OCI-LY1 (cell line): ENCODE measurements around the gene TAS2R41.

Experiments
- H2AFZ ChIP-seq: fragments of 200-600 bp; sonication (generic), shearing (Covaris generic); 2 replicates; pipeline ENCODE4 v1.6.0; 2014; ENCODE audit warnings: antibody characterized with exemption, mild to moderate bottlenecking, low read length
- H3F3A ChIP-seq: fragments of 200-600 bp; sonication (generic), shearing (Covaris generic); 2 replicates; pipeline ENCODE4 v1.6.0; 2014; ENCODE audit warnings: mild to moderate bottlenecking, antibody characterized with exemption, low read length, moderate library complexity; ENCODE audit not compliant: insufficient read depth
- H3K27ac ChIP-seq: fragments of 200-600 bp; sonication (generic); 2 replicates; pipeline ENCODE4 v1.5.1; 2014; ENCODE audit warnings: low read length, mixed run types, mild to moderate bottlenecking, low read depth; ENCODE audit not compliant: poor library complexity, severe bottlenecking
- H3K27me3 ChIP-seq: fragments of 200-600 bp; sonication (generic); 2 replicates; pipeline ENCODE4 v1.6.0; 2014; ENCODE audit warnings: antibody characterized with exemption, mild to moderate bottlenecking, low read length, moderate library complexity; ENCODE audit not compliant: insufficient read depth
- H3K36me3 ChIP-seq: fragments of 200-600 bp; sonication (generic); 2 replicates; pipeline ENCODE4 v1.6.1; 2014; ENCODE audit warnings: mild to moderate bottlenecking, antibody characterized with exemption, low read length, moderate library complexity, mixed read lengths; ENCODE audit not compliant: insufficient read depth
- H3K4me1 ChIP-seq: fragments of 200-600 bp; sonication (generic); 2 replicates; pipeline ENCODE4 v1.5.1; 2014; ENCODE audit warnings: mild to moderate bottlenecking, low read length, moderate library complexity; ENCODE audit not compliant: insufficient read depth, severe bottlenecking
- H3K4me2 ChIP-seq: fragments of 200-600 bp; sonication (generic), shearing (Covaris generic); 2 replicates; pipeline ENCODE4 v1.6.1; 2014; ENCODE audit warnings: low read length
- H3K4me3 ChIP-seq: fragments of 200-600 bp; sonication (generic); 2 replicates; pipeline ENCODE4 v1.5.1; 2014; ENCODE audit warnings: low read length, low read depth, mild to moderate bottlenecking, mixed read lengths; ENCODE audit not compliant: poor library complexity, severe bottlenecking
- H3K79me2 ChIP-seq: fragments of 200-600 bp; shearing (Covaris generic); 2 replicates; pipeline ENCODE4 v1.6.1; 2016; ENCODE audit warnings: mixed run types, low read length, mixed read lengths; ENCODE audit not compliant: insufficient read depth
- H3K9ac ChIP-seq: fragments of 200-600 bp; sonication (generic), shearing (Covaris generic); 2 replicates; pipeline ENCODE4 v1.6.1; 2014; ENCODE audit warnings: mild to moderate bottlenecking, low read length, mixed read lengths
- H3K9me2 ChIP-seq: fragments of 200-600 bp; sonication (generic), shearing (Covaris generic); 2 replicates; pipeline ENCODE4 v1.6.1; 2014; ENCODE audit warnings: low read depth, mild to moderate bottlenecking, low read length, mixed read lengths
- H3K9me3 ChIP-seq: fragments of 200-600 bp; shearing (Covaris generic); 2 replicates; pipeline ENCODE4 v1.6.1; 2014; ENCODE audit warnings: low read length, mixed read lengths
- H4K20me1 ChIP-seq: fragments of 200-600 bp; sonication (generic), shearing (Covaris generic); 2 replicates; pipeline ENCODE4 v1.6.0; 2016; ENCODE audit warnings: mild to moderate bottlenecking, low read length; ENCODE audit not compliant: insufficient read depth
- CTCF ChIP-seq: fragments of 200-600 bp; sonication (generic), shearing (Covaris generic); IDR thresholded peaks from 2 replicates; pipeline ENCODE4 v1.5.1; 2017; ENCODE audit warnings: mild to moderate bottlenecking, antibody characterized with exemption, low read length, moderate library complexity, mixed read lengths
- EZH2 ChIP-seq: fragments of 200-600 bp; sonication (generic), shearing (Covaris generic); IDR thresholded peaks from 2 replicates; pipeline ENCODE4 v1.8.0; 2017; ENCODE audit warnings: borderline replicate concordance, mixed run types, mild to moderate bottlenecking, antibody characterized with exemption, low read length, moderate library complexity, mixed read lengths

The TAS2R41 gene

GRCh38 chr7:143451122-143451521, 26.6 kb upstream of the TAS2R41 start:
- Histone ChIP-seq H3K4me2 (no peak overlapping the region), H3K9me2 (peaks cover 3% of the 10 kb centered on the region; the same call in 1 of the 2 replicates), H3K4me1 (no peaks in the 10 kb centered on the region), H4K20me1 (no peaks in the 10 kb centered on the region), H3K27ac (no peak overlapping the region), H3F3A (no peaks in the 10 kb centered on the region), H3K9ac (no peak overlapping the region), H3K79me2 (no peaks in the 10 kb centered on the region), H3K27me3 (no peaks in the 10 kb centered on the region), H2AFZ (no peak overlapping the region), H3K36me3 (no peaks in the 10 kb centered on the region), H3K9me3 (no peaks in the 10 kb centered on the region), H3K4me3 (no peak overlapping the region)
- TF ChIP-seq CTCF (no peak), EZH2 (no peak)

- no peak overlapping the region for H3K4me3 ChIP-seq
- H3K9ac ChIP-seq: no peak overlapping the region
- no peaks in the 10 kb centered on the region for H4K20me1 ChIP-seq
- no peaks in the 10 kb centered on the region for H3K4me1 ChIP-seq
- H3K4me2 ChIP-seq: no peak overlapping the region
- no peaks in the 10 kb centered on the region for H3K27me3 ChIP-seq
- H3K36me3 ChIP-seq: no peaks in the 10 kb centered on the region
- H3K9me3 ChIP-seq: no peaks in the 10 kb centered on the region
- peaks cover 3% of the 10 kb centered on the region; the same call in 1 of the 2 replicates for H3K9me2 ChIP-seq
- H3F3A ChIP-seq: no peaks in the 10 kb centered on the region
- H3K79me2 ChIP-seq: no peaks in the 10 kb centered on the region
- no peak for TF ChIP-seq CTCF
- TF ChIP-seq EZH2: no peak
- H2AFZ ChIP-seq: no peak overlapping the region
- H3K27ac ChIP-seq: no peak overlapping the region
These were observed 25.9 kb upstream of the TAS2R41 start for GRCh38 chr7:143451746-143452145.

DNA sequence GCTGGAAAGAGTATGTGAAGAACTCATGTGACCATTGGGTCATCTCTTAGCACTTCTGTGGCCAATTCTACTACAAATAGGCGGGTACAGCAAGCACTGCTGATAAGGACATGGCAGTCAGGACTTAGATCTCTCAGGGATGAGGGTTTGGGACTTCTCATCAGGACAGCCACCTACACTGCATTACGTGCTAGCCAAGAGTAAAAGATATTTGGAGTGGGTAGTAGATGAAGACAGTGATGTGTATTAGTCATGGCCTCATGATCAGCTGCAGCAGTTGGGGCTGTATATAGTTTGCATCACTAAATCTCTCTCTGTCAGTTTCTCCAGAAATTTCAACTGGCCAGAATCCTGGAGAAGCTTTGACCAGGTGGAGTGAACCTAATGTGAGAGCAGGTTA, 25.2 kb upstream of the TAS2R41 start:
- peaks cover 3% of the 10 kb centered on the region; the same call in 1 of the 2 replicates for H3K9me2 ChIP-seq
- H4K20me1 ChIP-seq: no peaks in the 10 kb centered on the region
- no peak overlapping the region for H3K9ac ChIP-seq
- no peaks in the 10 kb centered on the region for H3K9me3 ChIP-seq
- no peak overlapping the region for H2AFZ ChIP-seq
- H3K36me3 ChIP-seq: no peaks in the 10 kb centered on the region
- no peak overlapping the region for H3K4me3 ChIP-seq
- H3K79me2 ChIP-seq: no peaks in the 10 kb centered on the region
- TF ChIP-seq CTCF (no peak), EZH2 (no peak)
- H3K4me1 ChIP-seq: no peaks in the 10 kb centered on the region
- no peak overlapping the region for H3K27ac ChIP-seq
- no peaks in the 10 kb centered on the region for H3F3A ChIP-seq
- H3K27me3 ChIP-seq: no peaks in the 10 kb centered on the region
- no peak overlapping the region for H3K4me2 ChIP-seq
